T-helper 22 cell (primary cell): ENCODE results near the gene CLDN22.

Experiments
- DNase-seq: peaks from one replicate; pipeline ENCODE4 v3.0.0-alpha.2; 2020; ENCODE audit warnings: low read depth

CLDN22 gene

GRCh38 chr4:183320211-183321059 is at the start of gene CLDN22:
Gene CLDN22, minus strand, starts transcription at chr4:183320276. Its CDS starts 58 bp downstream, at chr4:183320218.
- DNase-seq, result no peak

GRCh38 chr4:183369073-183369472 is 49.0 kb upstream of the CLDN22 start:
- DNase-seq, result no peak

GRCh38 chr4:183366206-183366835 is 46.2 kb upstream of the CLDN22 start:
- no peak for DNase-seq

- DNase-seq, result no peak
Observed at GRCh38 chr4:183364025-183364424, 43.9 kb upstream of the CLDN22 start.

DNA sequence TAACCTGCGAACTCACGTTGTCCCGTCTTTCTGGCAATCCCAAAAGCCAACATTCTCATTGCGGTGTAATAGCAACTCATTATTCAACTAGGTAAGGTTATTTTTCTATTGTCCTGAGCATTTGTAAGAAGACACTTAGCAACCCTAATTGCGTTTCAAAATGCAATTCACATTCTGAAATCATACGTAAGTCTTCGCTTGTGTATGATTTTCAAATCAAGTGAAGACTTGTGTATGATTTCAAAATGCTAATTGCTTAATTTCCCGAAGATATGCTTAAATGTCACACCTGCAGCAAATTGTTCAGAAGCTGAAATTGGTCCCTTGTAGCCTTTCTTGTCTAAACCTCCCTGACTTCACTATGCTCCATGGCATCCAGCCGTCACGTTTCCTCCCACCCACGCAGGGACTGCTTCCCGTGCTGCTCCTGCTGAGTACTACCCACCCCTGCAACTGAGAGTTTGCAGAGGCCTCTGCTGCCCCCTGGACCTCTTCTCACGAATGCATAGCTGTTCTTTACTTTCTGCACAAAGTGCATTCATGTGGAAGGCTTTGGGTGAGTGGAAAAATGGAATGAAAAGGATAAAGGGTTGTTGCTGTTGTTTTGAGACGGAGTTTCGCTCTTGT is 43.0 kb upstream of the CLDN22 start:
- DNase-seq, result no peak

GRCh38 chr4:183362036-183362435 is 42.0 kb upstream of the CLDN22 start:
- DNase-seq, result no peak

- no peak for DNase-seq
Observed at GRCh38 chr4:183360161-183360919, 40.3 kb upstream of the CLDN22 start.

DNA sequence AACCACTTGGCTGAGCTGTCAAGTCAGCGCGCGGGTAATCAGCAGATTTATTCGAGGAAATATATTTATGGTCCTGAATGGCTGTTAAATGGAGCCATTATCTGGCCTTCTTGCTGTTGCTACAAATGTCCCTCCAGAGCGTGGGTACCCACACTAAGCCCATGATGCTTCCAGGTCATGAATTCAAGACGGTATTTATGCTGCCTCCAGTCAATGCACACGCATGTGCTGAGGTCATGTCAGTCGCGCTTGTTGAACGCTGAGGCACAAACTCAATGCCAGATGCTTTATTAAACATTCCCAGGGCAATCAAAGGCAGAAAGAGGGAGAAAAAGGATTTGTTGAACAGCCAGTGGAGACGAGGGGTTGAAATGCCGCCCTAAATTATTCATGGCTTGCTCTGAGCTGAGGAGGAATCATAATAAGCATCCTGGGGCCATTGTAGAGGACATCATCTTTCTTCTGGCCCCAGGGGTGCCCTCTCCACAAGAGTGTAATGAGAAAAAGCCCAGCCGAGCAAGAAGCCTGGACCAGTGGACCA is 38.2 kb upstream of the CLDN22 start:
- DNase-seq, result no peak

GRCh38 chr4:183356931-183357675 is 37.0 kb upstream of the CLDN22 start:
- DNase-seq, result no peak

- no peak for DNase-seq
Observed at GRCh38 chr4:183356173-183356830, 36.2 kb upstream of the CLDN22 start.

DNA sequence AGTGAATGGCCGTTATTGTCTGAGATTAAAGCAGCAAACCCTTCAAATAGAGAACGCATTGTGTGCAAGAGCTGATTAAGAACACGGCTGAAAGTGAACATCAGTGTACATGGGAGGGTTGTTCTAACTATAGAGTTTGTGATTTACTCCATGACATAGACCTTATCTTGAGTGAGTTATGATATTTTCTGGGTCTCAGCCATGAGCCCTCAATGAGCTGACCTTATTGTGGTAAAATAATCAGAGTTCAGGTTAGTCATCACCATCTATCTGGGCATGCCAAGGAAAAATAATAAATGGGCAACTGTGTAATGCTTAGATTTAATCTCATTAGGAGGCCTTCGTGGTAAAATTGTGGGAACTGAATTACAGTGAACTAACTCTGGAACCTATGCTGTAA is 35.3 kb upstream of the CLDN22 start:
- no peak for DNase-seq

DNA sequence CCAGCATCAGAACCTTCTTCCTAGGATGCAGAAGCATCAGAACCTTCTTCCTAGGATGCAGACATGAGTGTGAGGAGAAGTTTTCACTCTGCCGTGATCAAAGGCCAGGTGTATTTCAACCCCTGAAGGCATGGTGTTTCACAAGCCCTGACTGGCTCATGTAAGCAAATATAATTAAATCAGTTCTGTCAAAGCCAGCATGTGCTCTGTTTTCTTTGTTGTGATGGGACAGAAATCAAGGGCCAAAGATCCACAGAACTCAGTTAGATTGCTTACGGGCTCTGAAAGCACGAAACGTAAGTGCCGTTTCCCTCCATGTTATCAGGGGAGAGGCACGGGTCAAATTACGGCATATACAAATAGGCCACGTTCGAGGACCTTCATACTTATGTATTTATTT is 34.1 kb upstream of the CLDN22 start:
- no peak for DNase-seq

DNA sequence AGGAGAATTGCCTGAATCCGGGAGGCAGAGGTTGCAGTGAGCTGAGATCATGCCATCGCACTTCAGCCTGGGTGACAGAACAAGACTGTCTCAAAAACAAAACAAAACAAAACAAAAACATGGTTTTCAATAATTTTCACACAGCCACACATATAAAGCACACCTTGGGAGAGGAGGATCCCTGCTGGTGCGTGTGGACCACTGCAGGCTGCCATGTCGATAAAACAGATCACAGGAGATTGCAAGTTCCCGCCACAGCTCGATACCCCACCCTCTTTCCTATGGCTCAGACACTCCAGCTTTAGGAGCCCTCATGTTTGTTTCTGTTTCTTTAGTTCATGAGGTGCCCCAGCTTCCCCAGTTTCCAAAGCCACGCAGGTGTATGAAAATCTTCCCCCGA is 33.5 kb upstream of the CLDN22 start:
- no peak for DNase-seq

- DNase-seq, result no peak
Observed at GRCh38 chr4:183352546-183352945, 32.5 kb upstream of the CLDN22 start.

GRCh38 chr4:183350317-183351071 is 30.4 kb upstream of the CLDN22 start:
- DNase-seq, result no peak

- no peak for DNase-seq
Observed at GRCh38 chr4:183349673-183350072, 29.6 kb upstream of the CLDN22 start.

- no peak for DNase-seq
Observed at GRCh38 chr4:183348706-183349659, 28.9 kb upstream of the CLDN22 start.

GRCh38 chr4:183348136-183348535 is 28.1 kb upstream of the CLDN22 start:
- DNase-seq, result no peak

DNA sequence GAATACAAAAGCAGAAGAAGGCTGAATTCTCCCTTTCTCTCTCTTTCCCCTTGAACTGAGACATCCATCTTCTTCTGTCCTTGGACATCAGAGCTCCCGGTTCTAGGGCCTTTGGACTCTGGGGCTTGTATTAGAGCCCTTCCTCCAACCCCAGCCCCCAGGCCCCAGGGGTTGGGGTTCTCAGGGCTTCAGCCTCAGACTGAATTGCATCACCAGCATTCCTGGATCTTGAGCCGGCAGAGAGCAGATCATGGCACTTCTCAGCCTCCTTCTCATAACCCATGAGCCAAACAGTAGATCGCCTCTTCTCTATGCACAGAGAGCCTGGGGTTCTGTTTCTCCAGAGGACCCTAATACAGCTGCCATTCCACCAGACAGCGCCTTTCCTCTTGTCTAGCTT is 27.5 kb upstream of the CLDN22 start:
- no peak for DNase-seq
